Parathyroid adenoma (tissue), 2 donors: ENCODE measurements around the gene TSPAN4.
A peak's percentile ranks its signal among the peaks of the same experiment; 100 is the strongest.

Experiments used
- H2AFZ ChIP-seq: fragments of 300-600 bp; sonication (generic); one replicate; pipeline ENCODE4 v1.7.0; 2017; ENCODE audit warnings: antibody characterized with exemption, mild to moderate bottlenecking
- H3K27ac ChIP-seq: fragments of 300-600 bp; sonication (generic); one replicate; pipeline ENCODE4 v1.7.0; 2017
- H3K27me3 ChIP-seq: fragments of 300-600 bp; sonication (generic); one replicate; pipeline ENCODE4 v1.7.0; 2017; ENCODE audit warnings: low read length; ENCODE audit not compliant: control insufficient read depth, insufficient read depth
- H3K36me3 ChIP-seq: fragments of 300-600 bp; sonication (generic); one replicate; pipeline ENCODE4 v1.7.0; 2017; ENCODE audit warnings: low read length; ENCODE audit not compliant: control insufficient read depth, insufficient read depth
- H3K4me1 ChIP-seq: fragments of 300-600 bp; sonication (generic); one replicate; pipeline ENCODE4 v1.7.0; 2017; ENCODE audit warnings: control low read depth
- H3K4me2 ChIP-seq: fragments of 300-600 bp; sonication (generic); one replicate; pipeline ENCODE4 v1.7.0; 2017; ENCODE audit warnings: low read length
- H3K4me3 ChIP-seq: fragments of 300-600 bp; sonication (generic); one replicate; pipeline ENCODE4 v1.7.0; 2017; ENCODE audit warnings: low read depth, low read length
- H3K79me2 ChIP-seq: fragments of 300-600 bp; sonication (generic); one replicate; pipeline ENCODE4 v1.7.0; 2017; ENCODE audit warnings: control low read depth
- H3K9ac ChIP-seq: fragments of 300-600 bp; sonication (generic); one replicate; pipeline ENCODE4 v1.7.0; 2017; ENCODE audit warnings: mild to moderate bottlenecking
- H3K9me3 ChIP-seq: fragments of 300-600 bp; sonication (generic); one replicate; pipeline ENCODE4 v1.7.0; 2017; ENCODE audit warnings: low read length; ENCODE audit not compliant: control insufficient read depth
- TF ChIP-seq, protein P1 (sequence below): fragments of 300-600 bp; sonication (generic); IDR thresholded peaks from one replicate; pipeline ENCODE4 v1.7.0; 2017; ENCODE audit warnings: antibody characterized with exemption, mild to moderate bottlenecking
- donor health status: primary hyperparathyroidism.

Gene TSPAN4

DNA sequence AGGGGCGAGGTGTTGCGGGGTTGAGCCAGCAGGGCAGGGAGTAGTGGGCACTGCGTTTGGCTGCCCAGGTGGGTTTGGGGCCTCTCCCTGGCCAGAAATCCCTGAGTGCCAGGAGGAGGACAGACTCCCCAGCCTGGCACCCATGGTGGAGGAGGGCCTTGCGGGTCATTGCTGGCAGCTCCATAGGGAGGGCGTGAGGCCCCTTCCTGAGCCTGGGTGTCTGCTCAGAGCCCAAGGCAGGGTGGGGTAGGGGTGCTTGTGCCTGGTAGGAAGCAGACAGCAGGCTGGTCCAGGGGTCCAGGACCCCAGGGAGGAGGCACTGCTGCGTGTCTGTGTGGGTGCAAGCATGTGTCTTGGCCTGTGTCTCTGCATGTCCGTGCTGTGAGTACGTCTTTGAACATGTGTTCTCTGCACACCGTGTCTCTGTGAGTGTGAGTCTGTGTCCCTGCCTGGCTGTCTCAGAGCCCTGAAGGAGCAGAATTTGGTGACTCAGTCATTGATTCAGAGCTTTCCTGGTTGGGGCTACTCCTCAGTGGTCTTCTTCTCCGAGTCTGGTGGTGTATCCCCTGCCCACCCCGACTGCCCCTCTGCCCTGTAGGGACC is 3.9 kb downstream of the TSPAN4 start:
- Histone ChIP-seq H2AFZ (no peak overlapping the region), H3K9ac (no peak overlapping the region), H3K27ac (no peak overlapping the region), H3K79me2 (no peaks in the 10 kb centered on the region), H3K36me3 (no peaks in the 10 kb centered on the region), H3K4me2 (no peak overlapping the region), H3K4me3 (no peak overlapping the region), H3K9me3 (no peaks in the 10 kb centered on the region), H3K27me3 (no peaks in the 10 kb centered on the region), H3K4me1 (no peaks in the 10 kb centered on the region)
- TF ChIP-seq, protein P1, sequence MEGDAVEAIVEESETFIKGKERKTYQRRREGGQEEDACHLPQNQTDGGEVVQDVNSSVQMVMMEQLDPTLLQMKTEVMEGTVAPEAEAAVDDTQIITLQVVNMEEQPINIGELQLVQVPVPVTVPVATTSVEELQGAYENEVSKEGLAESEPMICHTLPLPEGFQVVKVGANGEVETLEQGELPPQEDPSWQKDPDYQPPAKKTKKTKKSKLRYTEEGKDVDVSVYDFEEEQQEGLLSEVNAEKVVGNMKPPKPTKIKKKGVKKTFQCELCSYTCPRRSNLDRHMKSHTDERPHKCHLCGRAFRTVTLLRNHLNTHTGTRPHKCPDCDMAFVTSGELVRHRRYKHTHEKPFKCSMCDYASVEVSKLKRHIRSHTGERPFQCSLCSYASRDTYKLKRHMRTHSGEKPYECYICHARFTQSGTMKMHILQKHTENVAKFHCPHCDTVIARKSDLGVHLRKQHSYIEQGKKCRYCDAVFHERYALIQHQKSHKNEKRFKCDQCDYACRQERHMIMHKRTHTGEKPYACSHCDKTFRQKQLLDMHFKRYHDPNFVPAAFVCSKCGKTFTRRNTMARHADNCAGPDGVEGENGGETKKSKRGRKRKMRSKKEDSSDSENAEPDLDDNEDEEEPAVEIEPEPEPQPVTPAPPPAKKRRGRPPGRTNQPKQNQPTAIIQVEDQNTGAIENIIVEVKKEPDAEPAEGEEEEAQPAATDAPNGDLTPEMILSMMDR = no peak

DNA sequence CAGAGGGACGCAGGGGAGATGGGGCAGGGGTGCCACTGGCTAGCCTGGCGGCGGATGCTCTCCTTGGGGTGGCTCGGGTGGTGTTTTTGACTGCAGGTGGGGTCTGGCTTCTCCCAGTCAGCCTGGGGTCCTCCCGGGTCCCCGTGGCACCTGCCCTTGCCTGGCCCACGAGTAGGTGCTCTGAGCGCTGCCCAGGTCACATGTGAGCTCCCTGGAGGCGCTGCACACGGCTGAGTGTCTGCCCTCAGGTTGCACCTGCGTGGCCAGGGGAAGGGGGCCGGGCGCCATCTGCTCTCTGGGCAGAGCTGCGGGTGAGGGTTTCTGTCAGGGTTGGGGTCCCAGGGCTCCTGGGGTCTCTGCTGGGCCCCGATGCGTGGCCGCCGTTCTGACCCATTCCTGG is 5.2 kb downstream of the TSPAN4 start:
- Histone ChIP-seq H3K4me3 (no peak overlapping the region), H3K4me2 (no peak overlapping the region), H3K27me3 (no peaks in the 10 kb centered on the region), H3K9me3 (no peaks in the 10 kb centered on the region), H3K9ac (no peak overlapping the region), H3K4me1 (no peaks in the 10 kb centered on the region), H2AFZ (no peak overlapping the region), H3K36me3 (no peaks in the 10 kb centered on the region), H3K27ac (no peak overlapping the region), H3K79me2 (no peaks in the 10 kb centered on the region)
- TF ChIP-seq, protein P1 = no peak

DNA sequence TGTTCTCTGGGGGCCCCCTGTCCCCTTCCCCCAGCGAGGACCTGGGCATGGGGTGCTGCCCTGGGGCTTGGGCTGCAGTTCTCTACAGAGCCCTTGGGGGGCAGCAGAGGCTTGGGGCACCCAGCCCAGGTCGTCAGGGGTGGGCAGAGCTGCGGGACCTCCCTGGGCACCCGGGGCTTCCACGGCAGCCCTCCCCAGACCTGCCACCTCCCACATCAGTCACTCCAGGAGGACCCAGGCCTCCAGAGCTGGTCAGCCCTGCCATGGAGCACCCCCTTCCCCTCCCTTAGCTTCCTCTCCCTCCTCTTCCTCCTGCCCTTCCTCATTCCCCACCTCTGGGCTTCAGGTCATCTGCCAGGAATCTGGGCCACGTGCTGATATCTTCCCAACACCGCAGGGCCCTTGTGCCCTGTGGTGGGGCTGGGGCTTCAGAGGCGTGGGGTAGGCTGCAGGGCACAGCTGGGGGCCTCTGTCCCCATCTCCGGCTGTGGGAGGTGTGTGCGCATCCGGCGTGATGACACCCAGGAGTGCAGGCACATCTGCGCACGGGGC is 5.8 kb downstream of the TSPAN4 start:
- Histone ChIP-seq H3K9ac (no peak overlapping the region), H3K4me1 (no peaks in the 10 kb centered on the region), H3K4me2 (no peak overlapping the region), H3K27me3 (no peaks in the 10 kb centered on the region), H2AFZ (no peak overlapping the region), H3K4me3 (no peak overlapping the region), H3K9me3 (no peaks in the 10 kb centered on the region), H3K27ac (no peak overlapping the region), H3K36me3 (no peaks in the 10 kb centered on the region), H3K79me2 (no peaks in the 10 kb centered on the region)
- TF ChIP-seq, protein P1 = peak; percentile 61

DNA sequence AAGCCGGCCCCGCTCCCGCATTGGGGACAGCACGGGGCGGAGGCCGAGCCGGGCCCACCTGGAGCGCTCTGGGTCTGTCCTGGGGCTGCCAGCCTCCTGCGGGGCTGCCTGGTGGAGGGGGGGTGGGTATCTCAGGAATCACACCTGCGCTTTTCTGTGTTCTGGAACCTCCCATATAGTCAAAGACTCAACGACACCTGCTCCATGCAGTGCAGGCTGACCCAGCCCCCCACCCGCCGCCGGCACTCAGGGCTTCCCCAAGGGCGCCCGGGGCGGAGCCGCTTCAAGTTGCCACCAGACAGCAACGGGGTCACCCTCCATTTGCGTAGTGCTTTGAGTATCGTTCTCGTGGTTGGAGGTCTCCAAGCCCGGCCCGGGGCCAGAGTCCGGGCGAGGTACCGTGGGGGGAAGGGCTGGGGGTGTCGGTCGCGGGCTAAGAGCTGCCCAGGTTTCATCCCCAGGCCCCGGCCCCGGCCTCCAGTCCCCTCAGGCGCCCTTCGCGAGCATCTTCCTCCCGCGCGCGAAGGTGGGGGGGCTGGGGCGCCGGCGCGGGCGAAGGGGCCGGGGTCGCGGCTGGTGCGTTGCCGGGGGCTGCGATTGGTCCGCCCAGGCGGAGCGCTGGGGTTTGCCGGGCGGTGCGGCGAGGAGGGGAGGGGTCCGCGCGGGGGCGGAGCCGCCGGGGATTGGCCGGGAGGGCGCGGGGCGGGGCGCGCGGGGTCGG is 6.6 kb downstream of the TSPAN4 start:
- TF ChIP-seq, protein P1 = no peak
- no peaks in the 10 kb centered on the region for H3K36me3 ChIP-seq
- H3K4me2 ChIP-seq = no peak overlapping the region
- no peaks in the 10 kb centered on the region for H3K79me2 ChIP-seq
- no peak overlapping the region for H3K4me3 ChIP-seq
- H3K27ac ChIP-seq = no peak overlapping the region
- H3K9ac ChIP-seq = no peak overlapping the region
- no peaks in the 10 kb centered on the region for H3K9me3 ChIP-seq
- H3K4me1 ChIP-seq = no peaks in the 10 kb centered on the region
- H3K27me3 ChIP-seq = no peaks in the 10 kb centered on the region
- no peak overlapping the region for H2AFZ ChIP-seq
